HepG2 (cell line): ENCODE data around the gene TBL2. TPM values are rescaled to one million over a fixed set of nuclear protein-coding genes. Genes with fewer than 3 reads are reported as not detected.
"Not testable (repeated sequence)": the region's sequence is repeated elsewhere in the genome, so short reads cannot be mapped to it uniquely, and the experiment has no call there.

Experiments
- ATAC-seq: fragments of 200-7000 bp; cut with Tn5 transposase; 3 replicates; pipeline ENCODE4 v1.9.1; 2020; ENCODE audit warnings: mild to moderate bottlenecking, moderate library complexity
- BruUV-seq: library from RNA; stranded (reverse); fragments of 400-500 nt; replicated peaks from 2 replicates; lab custom pipeline; 2021; lab: Mats Ljungman, UMichigan
- CTCF ChIA-PET: fragments of 300-600 bp; formaldehyde crosslinking; extraction: SDS; loops from one replicate; lab custom pipeline; 2021; ENCODE audit warnings: low total read pairs, inconsistent platforms, low intra/inter-chr PET ratio; lab: Yijun Ruan, JAX
- POLR2A ChIA-PET: fragments of 350-600 bp; sonication (Branson Sonifier 250); formaldehyde crosslinking; loops from one replicate; lab custom pipeline; 2020; ENCODE audit warnings: antibody characterized with exemption, inconsistent platforms; lab: Yijun Ruan, JAX
- DNase-seq: peaks from one replicate; pipeline ENCODE4 v3.0.0-alpha.2; 2015; ENCODE audit warnings: low spot score
- FAIRE-seq: peaks from 3 replicates; lab custom pipeline; 2011; peaks lifted over from hg19 to GRCh38; lab: Jason Lieb, UNC
- H2AFZ ChIP-seq: one replicate; pipeline ENCODE4 v1.6.1; 2011; ENCODE audit warnings: low read length, inconsistent platforms
- H3K27ac ChIP-seq: fragments of 300-600 bp; 3 replicates; pipeline ENCODE4 v1.8.0; 2011; ENCODE audit warnings: mixed run types, mild to moderate bottlenecking, mixed read lengths, low read length, inconsistent platforms; ENCODE audit not compliant: insufficient read depth; ENCODE audit errors: extremely low read length
- H3K27me3 ChIP-seq, 2 experiments: fragments of 200-600 bp in 1 of 2; 2 replicates in 1 of 2; 3 replicates in 1 of 2; pipeline versions ENCODE4 v1.6.0 to v1.8.0; 2011; ENCODE audit warnings: low read length in 2 of 2, mild to moderate bottlenecking in 2 of 2, moderate library complexity in 2 of 2, inconsistent platforms in 1 of 2; ENCODE audit not compliant: insufficient read depth in 2 of 2, control insufficient read depth in 1 of 2
- H3K36me3 ChIP-seq, 2 experiments: fragments of 200-600 bp in 1 of 2; replicated peaks in 1 of 2; 2 replicates in 1 of 2; 3 replicates in 1 of 2; pipeline versions ENCODE4 v1.5.1 to v1.8.0; 2011; ENCODE audit warnings: low read length in 2 of 2, inconsistent platforms in 1 of 2; ENCODE audit not compliant: insufficient read depth in 2 of 2, control insufficient read depth in 1 of 2
- H3K4me1 ChIP-seq: 2 replicates; pipeline ENCODE4 v1.5.1; 2012; ENCODE audit warnings: low read length, inconsistent platforms; ENCODE audit not compliant: insufficient read depth
- H3K4me2 ChIP-seq: 2 replicates; pipeline ENCODE4 v1.6.0; 2011; ENCODE audit warnings: low read depth, low read length, inconsistent platforms
- H3K4me3 ChIP-seq, 3 experiments: fragments of 200-600 bp in 1 of 3; sonication (generic), shearing (Covaris generic) in 1 of 3; replicated peaks in 1 of 3; 2 replicates each; pipeline ENCODE4 v1.5.1; 2011 to 2016; ENCODE audit warnings: low read length in 3 of 3, inconsistent platforms in 2 of 3, low read depth in 2 of 3, mild to moderate bottlenecking in 2 of 3, control low read depth in 1 of 3, mixed read lengths in 1 of 3; ENCODE audit not compliant: insufficient read depth in 1 of 3
- H3K79me2 ChIP-seq: one replicate; pipeline ENCODE4 v1.6.1; 2011; ENCODE audit warnings: low read length, inconsistent platforms; ENCODE audit not compliant: insufficient read depth
- H3K9ac ChIP-seq: 2 replicates; pipeline ENCODE4 v1.6.0; 2011; ENCODE audit warnings: mild to moderate bottlenecking, low read depth, low read length, inconsistent platforms; ENCODE audit not compliant: insufficient read depth
- H3K9me3 ChIP-seq: 2 replicates; pipeline ENCODE4 v1.5.1; 2012; ENCODE audit warnings: mild to moderate bottlenecking, low read length
- H4K20me1 ChIP-seq: 2 replicates; pipeline ENCODE4 v1.6.0; 2011; ENCODE audit warnings: inconsistent platforms, mild to moderate bottlenecking, low read length, moderate library complexity; ENCODE audit not compliant: insufficient read depth
- CEBPB ChIP-seq: IDR thresholded peaks from 2 replicates; pipeline ENCODE4 v1.6.1; 2011; ENCODE audit warnings: low read depth, low read length, improper control_type of control experiment, borderline replicate concordance
- GATAD2A ChIP-seq: IDR thresholded peaks from 2 replicates; pipeline ENCODE4 v1.6.1; 2016
- KDM3A ChIP-seq: IDR thresholded peaks from 2 replicates; pipeline ENCODE4 v1.6.1; 2018; ENCODE audit warnings: low read depth, missing compliant biosample characterization
- NFATC3 ChIP-seq: sonication (generic); formaldehyde crosslinking; IDR thresholded peaks from 2 replicates; pipeline ENCODE4 v1.5.1; 2020; ENCODE audit warnings: mild to moderate bottlenecking, missing genetic modification reagents
- ZNF407 ChIP-seq: sonication (generic); formaldehyde crosslinking; IDR thresholded peaks from one replicate; pipeline ENCODE4 v1.5.1; 2020; ENCODE audit warnings: mild to moderate bottlenecking, missing genetic modification reagents; ENCODE audit errors: not compliant biosample characterization
- WGBS: methylation state at CpG from one replicate; pipeline ENCODE4 v1.1.6; 2017; ENCODE audit warnings: low lambda C conversion rate; 5-methylcytosine and 5-hydroxymethylcytosine counted together
- in situ Hi-C: cut with HindIII; loops from 2 replicates; pipeline ENCODE4 v1.10.0; 2017; ENCODE audit warnings: low pct_unique_long_range_greater_than_20kb; ENCODE audit not compliant: extremely low pct_ligation_motif_present
- intact Hi-C: fragments of 100-400 bp; cut with micrococcal nuclease; formaldehyde crosslinking; loops from one replicate; pipeline ENCODE4 v1.10.0; 2022; ENCODE audit not compliant: unreplicated experiment
- polyA plus RNA-seq, 8 experiments: library from polyadenylated mRNA; depleted of rRNA in 3 of 8; stranded (reverse) in 7 of 8; unstranded in 1 of 8; fragments of >200 nt; fragmentation: Illumina TruSeq in 4 of 8; extraction: Trizol in 4 of 8; gene quantifications; 2 replicates each; pipeline versions ENCODE4 v1.2.1 to v1.2.3, GENCODE V29; 2011 to 2016; ENCODE audit warnings: low read depth in 4 of 8, missing spikeins in 1 of 8, mixed read lengths in 1 of 8; ENCODE audit not compliant: insufficient read depth in 1 of 8
- total RNA-seq, 5 experiments: library from RNA; depleted of rRNA; stranded (reverse); fragments of >200 nt; fragmentation: Illumina TruSeq; extraction: Trizol; gene quantifications; 2 replicates each; pipeline ENCODE4 v1.2.3, GENCODE V29; 2016; ENCODE audit warnings: low read depth in 1 of 5

Gene TBL2
- total and polyA plus RNA-seq, 2 of the 13 experiments (the other 11 are each of a cell fraction or from before 2014, with no cell fraction given), result 43.4 to 47.2 TPM

GRCh38 chr7:73581006-73581405, 2.6 kb upstream of the TBL2 start:
- H4K20me1 ChIP-seq, H3K9me3 ChIP-seq, H2AFZ ChIP-seq, POLR2A ChIA-PET, intact Hi-C loops, H3K27ac ChIP-seq, BruUV-seq, H3K4me3 ChIP-seq, H3K27me3 ChIP-seq, H3K9ac ChIP-seq, FAIRE-seq, CTCF ChIA-PET, H3K36me3 ChIP-seq, H3K4me2 ChIP-seq, DNase-seq, in situ Hi-C loops, ATAC-seq: not testable (repeated sequence)
- peaks cover 38% of the 10 kb centered on the region for H3K4me1 ChIP-seq
- TF ChIP-seq CEBPB, result peak; percentile 32; the same call in 1 of the 2 replicates
- WGBS, result 29% methylated on average over 9 of the region's 9 CpGs
- peaks cover 19% of the 10 kb centered on the region for H3K79me2 ChIP-seq

GRCh38 chr7:73577627-73578341, 595 bp downstream of the TBL2 start:
- peak; percentile 30 for DNase-seq
- TSS peak; percentile 86 for BruUV-seq
- 2% methylated on average over 13 of the region's 32 CpGs for WGBS
- H3K27me3 ChIP-seq, result peaks cover 0 to 4% of the 10 kb centered on the region in 2 experiments; a peak in 1 of 5 replicates
- ChIA-PET POLR2A (interaction anchor here (0.6 to 2.4 kb wide), 11 partner anchors 9 to 73 kb away, joined by 3 to 17 read pairs (median 8); partner anchors contain the start of genes BAZ1B and BCL7B), CTCF (no interaction called here)
- H3K27ac ChIP-seq, result peak overlapping the region; percentile 82
- no peak overlapping the region for H2AFZ ChIP-seq
- peaks cover 3% of the 10 kb centered on the region; the same call in 1 of the 2 replicates for H4K20me1 ChIP-seq
- in situ Hi-C loops (no loop called here), intact Hi-C loops (no loop called here)
- peak overlapping the region; percentile 99 for H3K9ac ChIP-seq
- peak; percentile 72 for FAIRE-seq
- H3K9me3 ChIP-seq, result no peaks in the 10 kb centered on the region
- peaks cover 45% of the 10 kb centered on the region for H3K4me1 ChIP-seq
- peaks cover 24% of the 10 kb centered on the region for H3K79me2 ChIP-seq
- peaks cover 12 to 24% of the 10 kb centered on the region in 2 experiments for H3K36me3 ChIP-seq
- H3K4me3 ChIP-seq, result peak overlapping the region; percentile 87 to 96 (median 94)
- H3K4me2 ChIP-seq, result peak overlapping the region; percentile 86
- ATAC-seq, result peak; percentile 39
- peak; percentile 22 for TF ChIP-seq ZNF407 (CRISPR knock-in tag)
- TF ChIP-seq KDM3A, result 0 out of 2 replicates have a peak, but pooled peaks have one; percentile 8
- TF ChIP-seq NFATC3 (CRISPR knock-in tag), result peak; percentile 74; the same call in 1 of the 2 replicates
- no peak for TF ChIP-seq GATAD2A (CRISPR knock-in tag)
